GM23248 (cell line): ENCODE results near the gene CELSR2. TPM values are rescaled to one million over a fixed set of nuclear protein-coding genes. Genes with fewer than 3 reads are reported as not detected.

Experiments
- DNase-seq: peaks from one replicate; pipeline ENCODE4 v3.0.0-alpha.2; 2015
- H2AFZ ChIP-seq: fragments of 200-600 bp; sonication (generic); 2 replicates; pipeline ENCODE4 v1.6.1; 2016; ENCODE audit warnings: antibody characterized with exemption
- H3F3A ChIP-seq: fragments of 200-600 bp; sonication (generic); 2 replicates; pipeline ENCODE4 v1.6.1; 2016; ENCODE audit warnings: mild to moderate bottlenecking, antibody characterized with exemption, mixed run types; ENCODE audit not compliant: insufficient read depth
- H3K27ac ChIP-seq: fragments of 200-600 bp; sonication (generic); 2 replicates; pipeline ENCODE4 v1.5.1; 2016; ENCODE audit warnings: mild to moderate bottlenecking
- H3K27me3 ChIP-seq: fragments of 200-600 bp; sonication (generic); replicated peaks from 2 replicates; pipeline ENCODE4 v1.6.1; 2016; ENCODE audit warnings: mild to moderate bottlenecking; ENCODE audit not compliant: insufficient read depth
- H3K36me3 ChIP-seq: fragments of 200-600 bp; sonication (generic); 2 replicates; pipeline ENCODE4 v1.6.1; 2016; ENCODE audit warnings: low read depth, mild to moderate bottlenecking
- H3K4me1 ChIP-seq: fragments of 200-600 bp; sonication (generic); 2 replicates; pipeline ENCODE4 v1.6.1; 2016; ENCODE audit warnings: mild to moderate bottlenecking; ENCODE audit not compliant: insufficient read depth
- H3K4me2 ChIP-seq: fragments of 200-600 bp; sonication (generic); one replicate; pipeline ENCODE4 v1.6.1; 2016; ENCODE audit warnings: mild to moderate bottlenecking; ENCODE audit not compliant: unreplicated experiment
- H3K4me3 ChIP-seq: fragments of 200-600 bp; sonication (generic); 2 replicates; pipeline ENCODE4 v1.5.1; 2016; ENCODE audit warnings: mild to moderate bottlenecking
- H3K79me2 ChIP-seq: fragments of 200-600 bp; sonication (generic); 2 replicates; pipeline ENCODE4 v1.6.1; 2016; ENCODE audit warnings: mild to moderate bottlenecking; ENCODE audit not compliant: insufficient read depth
- H3K9ac ChIP-seq: fragments of 200-600 bp; sonication (generic); 2 replicates; pipeline ENCODE4 v1.6.1; 2016; ENCODE audit warnings: mild to moderate bottlenecking
- H3K9me2 ChIP-seq: fragments of 200-600 bp; sonication (generic); 2 replicates; pipeline ENCODE4 v1.6.1; 2016; ENCODE audit warnings: mixed run types, mild to moderate bottlenecking, moderate library complexity; ENCODE audit not compliant: insufficient read depth
- H3K9me3 ChIP-seq: fragments of 200-600 bp; sonication (generic); one replicate; pipeline ENCODE4 v1.6.1; 2017; ENCODE audit warnings: low read depth
- H4K20me1 ChIP-seq: fragments of 200-600 bp; sonication (generic); 2 replicates; pipeline ENCODE4 v1.6.0; 2016; ENCODE audit not compliant: insufficient read depth
- EZH2 ChIP-seq: fragments of 200-600 bp; sonication (generic); IDR thresholded peaks from 2 replicates; pipeline ENCODE4 v1.6.1; 2018; ENCODE audit warnings: antibody characterized with exemption, mild to moderate bottlenecking; ENCODE audit not compliant: insufficient read depth, poor library complexity, severe bottlenecking
- EZH2phosphoT487 ChIP-seq: fragments of 200-600 bp; sonication (generic); IDR thresholded peaks from 2 replicates; pipeline ENCODE4 v1.6.1; 2018; ENCODE audit warnings: antibody characterized with exemption, moderate library complexity, mild to moderate bottlenecking, low read depth; ENCODE audit not compliant: insufficient read depth
- WGBS, 2 experiments: methylation state at CpG; one replicate each; pipeline ENCODE4 v1.1.6; 2015 to 2017; ENCODE audit warnings: low lambda C conversion rate in 2 of 2, low coverage in 1 of 2; ENCODE audit errors: missing lambda C conversion rate in 2 of 2; 5-methylcytosine and 5-hydroxymethylcytosine counted together
- in situ Hi-C: fragments of 300-500 bp; cut with MboI; formaldehyde crosslinking; loops from 2 replicates; pipeline ENCODE4 v1.15.0; 2020
- polyA plus RNA-seq: library from polyadenylated mRNA; unstranded; fragments of >200 nt; fragmentation: Nextera tagmentation; extraction: Ambion mirVana; gene quantifications from 2 replicates; pipeline ENCODE4 v1.2.1, GENCODE V29; 2016
- total RNA-seq: library from RNA; depleted of rRNA; stranded (reverse); fragments of >200 nt; shearing (Covaris generic); gene quantifications from 2 replicates; pipeline ENCODE4 v1.2.3, GENCODE V29; 2014

CELSR2 gene
- total and polyA plus RNA-seq, 2 experiments from 2014 or later, result 0.11 to 0.32 TPM

- in situ Hi-C loops, result loop anchor here (10.0 kb wide), 1 partner anchor 265 kb away; the partner anchor contains the start of gene GPR61
- H3F3A ChIP-seq, result no peaks in the 10 kb centered on the region
- whole genome bisulfite sequencing, 2 experiments, result 82 to 86% methylated on average over 32 to 33 of the region's 33 CpGs
- no peak for DNase-seq
- H2AFZ ChIP-seq, result no peak overlapping the region
- H3K36me3 ChIP-seq, result no peaks in the 10 kb centered on the region
- no peaks in the 10 kb centered on the region for H3K9me3 ChIP-seq
- no peaks in the 10 kb centered on the region for H3K79me2 ChIP-seq
- H3K27ac ChIP-seq, result no peak overlapping the region
- no peaks in the 10 kb centered on the region for H3K27me3 ChIP-seq
- H3K9ac ChIP-seq, result no peak overlapping the region
- no peaks in the 10 kb centered on the region for H4K20me1 ChIP-seq
- H3K9me2 ChIP-seq, result no peaks in the 10 kb centered on the region
- no peaks in the 10 kb centered on the region for H3K4me1 ChIP-seq
- H3K4me2 ChIP-seq, result no peak overlapping the region
- no peak overlapping the region for H3K4me3 ChIP-seq
- TF ChIP-seq EZH2phosphoT487 (no peak), EZH2 (no peak)
Observed at GRCh38 chr1:109269212-109269980, 20.1 kb downstream of the CELSR2 start.

DNA sequence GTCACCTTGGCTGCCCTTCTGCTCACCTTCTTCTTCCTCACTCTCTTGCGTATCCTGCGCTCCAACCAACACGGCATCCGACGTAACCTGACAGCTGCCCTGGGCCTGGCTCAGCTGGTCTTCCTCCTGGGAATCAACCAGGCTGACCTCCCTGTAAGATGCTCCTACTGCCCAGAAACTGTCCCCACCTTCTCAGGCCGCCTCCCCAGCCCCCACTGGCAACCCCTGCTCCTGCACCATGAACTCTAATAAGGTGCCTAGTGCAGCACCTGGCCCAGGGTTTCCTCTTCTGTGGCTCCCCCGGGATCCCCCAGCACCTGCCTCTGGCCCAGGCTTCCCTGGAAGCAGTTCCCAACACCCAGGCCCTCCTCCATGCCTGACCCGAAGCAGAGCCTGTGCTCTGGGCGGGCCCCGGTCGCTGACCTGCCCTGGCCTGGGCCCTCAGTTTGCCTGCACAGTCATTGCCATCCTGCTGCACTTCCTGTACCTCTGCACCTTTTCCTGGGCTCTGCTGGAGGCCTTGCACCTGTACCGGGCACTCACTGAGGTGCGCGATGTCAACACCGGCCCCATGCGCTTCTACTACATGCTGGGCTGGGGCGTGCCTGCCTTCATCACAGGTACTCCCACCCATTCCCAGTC is 20.8 kb downstream of the CELSR2 start:
- WGBS, 2 experiments, result 86 to 87% methylated on average over 16 to 17 of the region's 17 CpGs
- no peak for DNase-seq
- Histone ChIP-seq H2AFZ (no peak overlapping the region), H4K20me1 (no peaks in the 10 kb centered on the region), H3K27ac (no peak overlapping the region), H3K9ac (no peak overlapping the region), H3K4me1 (no peaks in the 10 kb centered on the region; the same call in 1 of the 2 replicates), H3K9me2 (no peaks in the 10 kb centered on the region), H3K4me3 (no peak overlapping the region), H3F3A (no peaks in the 10 kb centered on the region), H3K27me3 (no peaks in the 10 kb centered on the region), H3K9me3 (no peaks in the 10 kb centered on the region), H3K4me2 (no peak overlapping the region), H3K36me3 (no peaks in the 10 kb centered on the region), H3K79me2 (no peaks in the 10 kb centered on the region)
- in situ Hi-C loops, result loop anchor here (10.0 kb wide), 1 partner anchor 265 kb away; the partner anchor contains the start of gene GPR61
- TF ChIP-seq EZH2phosphoT487 (no peak), EZH2 (no peak)

- H3K27ac ChIP-seq, result no peak overlapping the region
- in situ Hi-C loops, result no loop called here
- no peaks in the 10 kb centered on the region for H3K9me3 ChIP-seq
- DNase-seq, result no peak
- no peaks in the 10 kb centered on the region for H4K20me1 ChIP-seq
- no peaks in the 10 kb centered on the region for H3K9me2 ChIP-seq
- no peaks in the 10 kb centered on the region for H3K79me2 ChIP-seq
- H3K27me3 ChIP-seq, result no peaks in the 10 kb centered on the region
- TF ChIP-seq EZH2phosphoT487, result no peak
- no peak for TF ChIP-seq EZH2
- no peak overlapping the region for H3K4me3 ChIP-seq
- H2AFZ ChIP-seq, result no peak overlapping the region
- H3F3A ChIP-seq, result no peaks in the 10 kb centered on the region; the same call in 1 of the 2 replicates
- H3K9ac ChIP-seq, result no peak overlapping the region
- WGBS, 2 experiments, result 90 to 93% methylated on average over 19 to 20 of the region's 20 CpGs
- H3K36me3 ChIP-seq, result no peaks in the 10 kb centered on the region
- no peak overlapping the region for H3K4me2 ChIP-seq
- peaks cover 2% of the 10 kb centered on the region; the same call in 1 of the 2 replicates for H3K4me1 ChIP-seq
Observed at GRCh38 chr1:109270623-109271317, 21.4 kb downstream of the CELSR2 start.

- no peaks in the 10 kb centered on the region for H3K36me3 ChIP-seq
- 74 to 85% methylated on average over 6 of the region's 6 CpGs for WGBS, 2 experiments
- no peak overlapping the region for H3K9ac ChIP-seq
- H3K9me3 ChIP-seq, result no peaks in the 10 kb centered on the region
- no peaks in the 10 kb centered on the region; the same call in 1 of the 2 replicates for H3F3A ChIP-seq
- H3K4me3 ChIP-seq, result no peak overlapping the region
- H3K4me1 ChIP-seq, result peaks cover 6% of the 10 kb centered on the region; the same call in 1 of the 2 replicates
- H2AFZ ChIP-seq, result no peak overlapping the region
- in situ Hi-C loops, result no loop called here
- no peaks in the 10 kb centered on the region for H3K79me2 ChIP-seq
- H4K20me1 ChIP-seq, result no peaks in the 10 kb centered on the region
- TF ChIP-seq EZH2phosphoT487, result no peak
- no peak for TF ChIP-seq EZH2
- DNase-seq, result no peak
- H3K4me2 ChIP-seq, result no peak overlapping the region
- no peaks in the 10 kb centered on the region for H3K27me3 ChIP-seq
- no peaks in the 10 kb centered on the region for H3K9me2 ChIP-seq
- no peak overlapping the region for H3K27ac ChIP-seq
Observed at GRCh38 chr1:109271458-109271857, 22.1 kb downstream of the CELSR2 start.
